CD14-positive monocyte (primary cell): ENCODE data around the gene DNAJB13. TPM values are rescaled to one million over a fixed set of nuclear protein-coding genes. Genes with fewer than 3 reads are reported as not detected.
A peak's percentile ranks its signal among the peaks of the same experiment; 100 is the strongest.

Experiments
- DNase-seq, 3 donors: peaks; one replicate each; pipeline ENCODE4 v3.0.0-alpha.2; 2011 to 2022
- H2AFZ ChIP-seq: 2 replicates; pipeline ENCODE4 v1.6.0; 2012; ENCODE audit warnings: mild to moderate bottlenecking, low read depth, low read length, inconsistent platforms; ENCODE audit not compliant: insufficient read depth, poor library complexity, severe bottlenecking
- H3K27ac ChIP-seq, 2 donors: 1 replicate in 1 of 2; 2 replicates in 1 of 2; pipeline ENCODE4 v1.5.1; 2012 to 2013; ENCODE audit warnings: low read length in 2 of 2, control low read depth in 1 of 2, inconsistent platforms in 1 of 2, low read depth in 1 of 2, mild to moderate bottlenecking in 1 of 2
- H3K27me3 ChIP-seq, 2 donors: one replicate each; pipeline versions ENCODE4 v1.6.0 to v1.6.1; 2011 to 2013; ENCODE audit warnings: low read length in 2 of 2; ENCODE audit not compliant: control insufficient read depth in 2 of 2, insufficient read depth in 2 of 2
- H3K36me3 ChIP-seq, 2 donors: replicated peaks in 1 of 2; 1 replicate in 1 of 2; 2 replicates in 1 of 2; pipeline versions ENCODE4 v1.5.1 to v1.6.1; 2012 to 2013; ENCODE audit warnings: low read length in 2 of 2, control low read depth in 1 of 2, inconsistent platforms in 1 of 2, mild to moderate bottlenecking in 1 of 2; ENCODE audit not compliant: insufficient read depth in 2 of 2, control insufficient read depth in 1 of 2
- H3K4me1 ChIP-seq, 2 donors: 1 replicate in 1 of 2; 2 replicates in 1 of 2; pipeline versions ENCODE4 v1.5.1 to v1.6.1; 2012 to 2013; ENCODE audit warnings: low read length in 2 of 2, control low read depth in 1 of 2, inconsistent platforms in 1 of 2, mild to moderate bottlenecking in 1 of 2, moderate library complexity in 1 of 2; ENCODE audit not compliant: insufficient read depth in 2 of 2, control insufficient read depth in 1 of 2
- H3K4me2 ChIP-seq: replicated peaks from 2 replicates; pipeline ENCODE3; 2012; ENCODE audit warnings: low read length, moderate library complexity, mild to moderate bottlenecking; ENCODE audit not compliant: poor library complexity, severe bottlenecking; ENCODE audit errors: extremely low read depth
- H3K4me3 ChIP-seq, 3 experiments: fragments of 200-600 bp in 1 of 3; sonication (generic) in 1 of 3; replicated peaks in 1 of 3; 1 replicate in 2 of 3; 2 replicates in 1 of 3; pipeline ENCODE4 v1.5.1; 2011 to 2013; ENCODE audit warnings: low read length in 3 of 3, mild to moderate bottlenecking in 3 of 3, control low read depth in 2 of 3, low read depth in 2 of 3, inconsistent platforms in 1 of 3, moderate library complexity in 1 of 3
- H3K79me2 ChIP-seq: 2 replicates; pipeline ENCODE4 v1.6.0; 2012; ENCODE audit warnings: mild to moderate bottlenecking, control low read depth, inconsistent platforms, low read length, moderate library complexity; ENCODE audit not compliant: insufficient read depth
- H3K9ac ChIP-seq: 2 replicates; pipeline ENCODE4 v1.6.0; 2017; ENCODE audit warnings: low read length, mild to moderate bottlenecking; ENCODE audit not compliant: insufficient read depth, poor library complexity, severe bottlenecking
- H3K9me3 ChIP-seq, 2 donors: replicated peaks in 1 of 2; 1 replicate in 1 of 2; 2 replicates in 1 of 2; pipeline versions ENCODE4 v1.5.1 to v1.6.1; 2012 to 2013; ENCODE audit warnings: low read length in 2 of 2, control low read depth in 1 of 2; ENCODE audit not compliant: control insufficient read depth in 1 of 2, insufficient read depth in 1 of 2
- H4K20me1 ChIP-seq: 2 replicates; pipeline ENCODE4 v1.6.0; 2012; ENCODE audit warnings: mild to moderate bottlenecking, low read length, control low read depth, moderate library complexity; ENCODE audit not compliant: insufficient read depth
- H3K27ac Mint-ChIP-seq, 7 donors: one replicate each; pipeline ENCODE4 v1.8.0; 2020; ENCODE audit warnings: mild to moderate bottlenecking in 7 of 7, mixed read lengths in 7 of 7, moderate library complexity in 6 of 7, inconsistent platforms in 2 of 7
- H3K27me3 Mint-ChIP-seq, 3 donors: one replicate each; pipeline ENCODE4 v1.8.0; 2021 to 2022; ENCODE audit warnings: low read depth in 3 of 3, mild to moderate bottlenecking in 3 of 3, mixed read lengths in 3 of 3, moderate library complexity in 3 of 3, inconsistent platforms in 1 of 3
- H3K36me3 Mint-ChIP-seq, 2 donors: one replicate each; pipeline ENCODE4 v1.8.0; 2020; ENCODE audit warnings: mixed read lengths in 2 of 2, inconsistent platforms in 1 of 2, mild to moderate bottlenecking in 1 of 2
- H3K4me1 Mint-ChIP-seq: one replicate; pipeline ENCODE4 v1.8.0; 2020; ENCODE audit warnings: mild to moderate bottlenecking, mixed read lengths
- H3K4me3 Mint-ChIP-seq, 2 donors: one replicate each; pipeline ENCODE4 v1.8.0; 2020; ENCODE audit warnings: mild to moderate bottlenecking in 2 of 2, mixed read lengths in 2 of 2, moderate library complexity in 1 of 2
- H3K9me3 Mint-ChIP-seq, 7 donors: one replicate each; pipeline ENCODE4 v1.8.0; 2020 to 2022; ENCODE audit warnings: mixed read lengths in 7 of 7, mild to moderate bottlenecking in 6 of 7, moderate library complexity in 6 of 7, inconsistent platforms in 2 of 7
- CTCF ChIP-seq: fragments of 200-600 bp; IDR thresholded peaks from one replicate; pipeline ENCODE4 v1.8.0; 2022; ENCODE audit warnings: antibody characterized with exemption, mild to moderate bottlenecking
- WGBS: methylation state at CpG from one replicate; pipeline ENCODE4 v1.1.5; 2013; ENCODE audit warnings: missing lambda C conversion rate; ENCODE audit not compliant: insufficient coverage; 5-methylcytosine and 5-hydroxymethylcytosine counted together
- intact Hi-C, 2 donors: fragments of 100-400 bp; cut with micrococcal nuclease; formaldehyde crosslinking; loops; one replicate each; pipeline versions ENCODE4 v1.15.0 to v1.15.1; 2023
- polyA plus RNA-seq, 3 donors: library from polyadenylated mRNA; depleted of rRNA in 1 of 3; unstranded in 2 of 3; stranded (reverse) in 1 of 3; fragments of 300-500 nt in 2 of 3; fragments of >200 nt in 1 of 3; fragmentation: Illumina TruSeq in 2 of 3; gene quantifications; 1 replicate in 2 of 3; 2 replicates in 1 of 3; pipeline ENCODE4 v1.2.3, GENCODE V29; 2012 to 2021

The DNAJB13 gene
- polyA plus RNA-seq, 3 donors = not detected

GRCh38 chr11:73977856-73978519 lies 27.2 kb downstream of the DNAJB13 start:
- peaks cover 62% of the 10 kb centered on the region for H3K79me2 ChIP-seq

GRCh38 chr11:73978576-73979086 lies 27.8 kb downstream of the DNAJB13 start:
- peak overlapping the region; percentile 81 to 100 (median 98) for H3K27ac Mint-ChIP-seq
- Histone ChIP-seq H3K4me3 (peak overlapping the region in 1 of 3 experiments; percentile 97), H3K4me1 (peaks cover 75 to 94% of the 10 kb centered on the region in 2 donors), H3K27ac (peak overlapping the region in 1 of 2 donors; percentile 96), H3K36me3 (peaks cover 62 to 79% of the 10 kb centered on the region in 2 donors), H3K9me3 (no peaks in the 10 kb centered on the region), H3K4me2 (peak overlapping the region; percentile 99), H4K20me1 (peaks cover 87% of the 10 kb centered on the region), H3K9ac (no peak overlapping the region), H3K79me2 (peaks cover 62% of the 10 kb centered on the region), H2AFZ (no peak overlapping the region), H3K27me3 (no peaks in the 10 kb centered on the region)
- peaks cover 0 to 3% (median 0%) of the 10 kb centered on the region in 7 donors for H3K9me3 Mint-ChIP-seq
- H3K36me3 Mint-ChIP-seq = peaks cover 69 to 88% of the 10 kb centered on the region in 2 donors
- H3K4me1 Mint-ChIP-seq = peaks cover 79% of the 10 kb centered on the region
- no peak for DNase-seq
- intact Hi-C loops = no loop called here
- WGBS = 100% methylated on average over 2 of the region's 3 CpGs
- H3K27me3 Mint-ChIP-seq = peaks cover 0 to 2% (median 0%) of the 10 kb centered on the region in 3 donors
- no peak for TF ChIP-seq CTCF
- H3K4me3 Mint-ChIP-seq = peak overlapping the region in 1 of 2 donors; percentile 99

More at GRCh38 chr11:73977856-73978519, 27.2 kb downstream of the DNAJB13 start:
- Mint-ChIP-seq H3K4me1 (peaks cover 80% of the 10 kb centered on the region), H3K36me3 (peaks cover 74 to 94% of the 10 kb centered on the region in 2 donors), H3K9me3 (peaks cover 0 to 3% (median 0%) of the 10 kb centered on the region in 7 donors), H3K27me3 (peaks cover 0 to 2% (median 0%) of the 10 kb centered on the region in 3 donors), H3K4me3 (no peak overlapping the region), H3K27ac (peak overlapping the region; percentile 25 to 100 (median 98))
- peaks cover 62 to 85% of the 10 kb centered on the region in 2 donors for H3K36me3 ChIP-seq
- H3K9me3 ChIP-seq = no peaks in the 10 kb centered on the region
- peaks cover 94% of the 10 kb centered on the region for H4K20me1 ChIP-seq
- H3K4me1 ChIP-seq = peaks cover 78 to 94% of the 10 kb centered on the region in 2 donors
- H3K9ac ChIP-seq = no peak overlapping the region
- no peak overlapping the region for H3K4me3 ChIP-seq
- H3K4me2 ChIP-seq = peak overlapping the region; percentile 99
- DNase-seq = no peak
- H3K27me3 ChIP-seq = no peaks in the 10 kb centered on the region
- 97% methylated on average over 12 of the region's 18 CpGs for WGBS
- no peak overlapping the region for H2AFZ ChIP-seq
- peak overlapping the region in 1 of 2 donors; percentile 96 for H3K27ac ChIP-seq
- TF ChIP-seq CTCF = no peak
- intact Hi-C loops = no loop called here
